Ishikawa (cell line): ENCODE measurements around the gene PHLDA3.

Source experiments
- CEBPB ChIP-seq: IDR thresholded peaks from 2 replicates; pipeline ENCODE4 v1.6.1; 2012
- CREB1 ChIP-seq: IDR thresholded peaks from 2 replicates; pipeline ENCODE4 v1.6.1; 2012; ENCODE audit warnings: low read depth
- EGR1 ChIP-seq: IDR thresholded peaks from 2 replicates; pipeline ENCODE4 v1.6.1; 2012
- EP300 ChIP-seq: IDR thresholded peaks from 2 replicates; pipeline ENCODE4 v1.6.1; 2012; ENCODE audit warnings: borderline replicate concordance
- FOXM1 ChIP-seq: IDR thresholded peaks from 2 replicates; pipeline ENCODE4 v1.6.1; 2012; ENCODE audit warnings: low read depth, borderline replicate concordance
- MAX ChIP-seq: IDR thresholded peaks from 2 replicates; pipeline ENCODE4 v1.6.1; 2012
- NFIC ChIP-seq: IDR thresholded peaks from 2 replicates; pipeline ENCODE4 v1.6.1; 2012
- RAD21 ChIP-seq: IDR thresholded peaks from 2 replicates; pipeline ENCODE4 v1.6.1; 2012; ENCODE audit warnings: low read depth
- REST ChIP-seq: IDR thresholded peaks from 2 replicates; pipeline ENCODE4 v1.6.1; 2012; ENCODE audit warnings: low read depth, mild to moderate bottlenecking
- TAF1 ChIP-seq: IDR thresholded peaks from 2 replicates; pipeline ENCODE4 v1.6.1; 2012; ENCODE audit warnings: low read depth, mild to moderate bottlenecking
- TCF12 ChIP-seq: IDR thresholded peaks from 2 replicates; pipeline ENCODE4 v1.6.1; 2012; ENCODE audit warnings: low read depth
- TEAD4 ChIP-seq: IDR thresholded peaks from 2 replicates; pipeline ENCODE4 v1.6.1; 2012
- USF1 ChIP-seq: IDR thresholded peaks from 2 replicates; pipeline ENCODE4 v1.6.1; 2012
- YY1 ChIP-seq: IDR thresholded peaks from 2 replicates; pipeline ENCODE4 v1.6.1; 2012; ENCODE audit warnings: low read depth
- ZBTB7A ChIP-seq: IDR thresholded peaks from 2 replicates; pipeline ENCODE4 v1.6.1; 2012; ENCODE audit warnings: low read depth

Gene PHLDA3

GRCh38 chr1:201422026-201422425 is 47.0 kb downstream of the PHLDA3 start:
- no peak for TF ChIP-seq CREB1
- TF ChIP-seq ZBTB7A, result no peak
- TF ChIP-seq TCF12, result no peak
- no peak for TF ChIP-seq YY1
- TF ChIP-seq MAX, result no peak
- TF ChIP-seq CEBPB, result no peak
- TF ChIP-seq REST, result no peak
- TF ChIP-seq FOXM1, result no peak
- no peak for TF ChIP-seq EGR1
- no peak for TF ChIP-seq USF1
- TF ChIP-seq NFIC, result no peak
- TF ChIP-seq RAD21, result no peak
- TF ChIP-seq TAF1, result no peak
- no peak for TF ChIP-seq TEAD4
- no peak for TF ChIP-seq EP300

GRCh38 chr1:201421041-201421440 is 47.9 kb downstream of the PHLDA3 start:
- TF ChIP-seq YY1, result no peak
- no peak for TF ChIP-seq CREB1
- no peak for TF ChIP-seq ZBTB7A
- no peak for TF ChIP-seq TCF12
- TF ChIP-seq REST, result no peak
- no peak for TF ChIP-seq RAD21
- no peak for TF ChIP-seq TEAD4
- TF ChIP-seq EGR1, result no peak

- no peak for TF ChIP-seq CEBPB
- TF ChIP-seq TCF12, result no peak
- TF ChIP-seq TAF1, result no peak
- TF ChIP-seq MAX, result no peak
Observed at GRCh38 chr1:201420608-201421002, 48.4 kb downstream of the PHLDA3 start.

- TF ChIP-seq TEAD4 (peak; percentile 75), EP300 (no peak), ZBTB7A (no peak), CEBPB (no peak), RAD21 (no peak), USF1 (no peak)
Observed at GRCh38 chr1:201419746-201420607, 49.0 kb downstream of the PHLDA3 start.

GRCh38 chr1:201419256-201419655 is 49.7 kb downstream of the PHLDA3 start:
- TF ChIP-seq YY1 (no peak), RAD21 (no peak), FOXM1 (no peak), NFIC (no peak), MAX (no peak), TAF1 (no peak), TEAD4 (no peak), EGR1 (no peak), EP300 (no peak)

- TF ChIP-seq REST (no peak), TEAD4 (no peak), TAF1 (no peak), YY1 (no peak), EP300 (no peak), NFIC (no peak), ZBTB7A (no peak), MAX (no peak), FOXM1 (no peak), TCF12 (no peak), EGR1 (no peak), USF1 (no peak), CEBPB (no peak), RAD21 (no peak), CREB1 (no peak)
Observed at GRCh38 chr1:201418461-201418860, 50.5 kb downstream of the PHLDA3 start.
